Thyroid gland (tissue), 4 donors: ENCODE measurements around the gene PAX1. TPM values are rescaled to one million over a fixed set of nuclear protein-coding genes. Genes with fewer than 3 reads are reported as not detected.

ENCODE experiments used
- DNase-seq, 2 donors: peaks; one replicate each; pipeline ENCODE4 v3.0.0-alpha.2; 2019
- H3K27ac ChIP-seq, 3 donors: fragments of 200-600 bp; sonication (generic); 1 replicate in 2 of 3; 2 replicates in 1 of 3; pipeline ENCODE4 v1.5.1; 2016 to 2019; ENCODE audit warnings: mild to moderate bottlenecking in 1 of 3, moderate library complexity in 1 of 3
- H3K27me3 ChIP-seq: fragments of 200-600 bp; sonication (generic); one replicate; pipeline ENCODE4 v1.5.1; 2019
- H3K36me3 ChIP-seq, 2 donors: fragments of 200-600 bp; sonication (generic); one replicate each; pipeline ENCODE4 v1.5.1; 2016 to 2019
- H3K4me1 ChIP-seq, 2 donors: fragments of 200-600 bp; sonication (generic); one replicate each; pipeline ENCODE4 v1.5.1; 2017 to 2019
- H3K4me3 ChIP-seq, 3 donors: fragments of 200-600 bp; sonication (generic); replicated peaks in 1 of 3; 1 replicate in 2 of 3; 2 replicates in 1 of 3; pipeline ENCODE4 v1.5.1; 2016; ENCODE audit warnings: mild to moderate bottlenecking in 1 of 3
- H3K9me3 ChIP-seq: fragments of 200-600 bp; sonication (generic); one replicate; pipeline ENCODE4 v1.5.1; 2017
- POLR2A ChIP-seq, 2 donors: fragments of 450-650 bp; IDR thresholded peaks; one replicate each; pipeline ENCODE4 v1.6.1; 2017; ENCODE audit warnings: antibody characterized with exemption in 2 of 2, mild to moderate bottlenecking in 2 of 2, moderate library complexity in 1 of 2
- WGBS, 2 donors: methylation state at CpG; one replicate each; pipeline ENCODE4 v1.1.5; 2017; 5-methylcytosine and 5-hydroxymethylcytosine counted together
- intact Hi-C: fragments of 100-400 bp; cut with DNase I; formaldehyde crosslinking; loops from one replicate; pipeline ENCODE4 v1.15.1; 2023
- total RNA-seq, 4 donors: library from RNA; depleted of rRNA; stranded (reverse); fragments of >200 nt; gene quantifications; one replicate each; pipeline ENCODE4 v1.2.3, GENCODE V29; 2016
- TF ChIP-seq, protein P1 (sequence below), 6 experiments: fragments of 200-600 bp in 3 of 6; fragments of 450-650 bp in 3 of 6; sonication (generic) in 3 of 6; IDR thresholded peaks; one replicate each; pipeline ENCODE4 v1.5.1; 2016 to 2019; ENCODE audit warnings: antibody characterized with exemption in 6 of 6, mild to moderate bottlenecking in 2 of 6, inconsistent platforms in 1 of 6, moderate library complexity in 1 of 6

Gene PAX1
- total RNA-seq, 4 donors from 2014 or later: 0.81 to 1.6 (median 0.88) TPM; not detected in 1

DNA sequence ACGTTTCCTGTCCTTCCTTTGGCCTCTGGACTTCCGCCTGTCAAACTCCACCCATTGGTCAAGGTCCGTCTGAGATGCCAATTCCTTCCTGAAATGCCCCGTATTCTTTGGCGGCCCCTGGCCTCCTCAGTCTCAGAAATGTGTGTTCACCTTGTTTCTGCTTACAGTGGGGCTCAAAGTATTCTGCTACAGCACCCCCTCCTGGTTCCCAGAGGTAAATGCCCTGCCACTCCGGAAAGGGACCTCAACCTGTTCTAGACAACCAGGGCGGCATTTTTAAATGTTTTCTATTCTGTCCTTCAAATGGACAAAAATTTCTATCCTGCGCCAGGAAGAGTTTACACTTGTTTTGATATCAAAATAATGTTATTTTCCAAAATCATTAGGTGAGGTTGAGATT is 12.1 kb upstream of the PAX1 start:
- Histone ChIP-seq H3K27me3 (no peaks in the 10 kb centered on the region), H3K4me3 (no peak overlapping the region), H3K9me3 (no peaks in the 10 kb centered on the region), H3K36me3 (no peaks in the 10 kb centered on the region), H3K4me1 (peaks cover 0 to 3% of the 10 kb centered on the region in 2 donors), H3K27ac (no peak overlapping the region)
- DNase-seq: peak; percentile 48 to 61
- WGBS, 2 donors: 22 to 33% methylated on average over 8 of the region's 8 CpGs
- intact Hi-C loops: no loop called here
- TF ChIP-seq POLR2A (IDR thresholded peaks at IDR 0.05): no peak
- TF ChIP-seq, protein P1, sequence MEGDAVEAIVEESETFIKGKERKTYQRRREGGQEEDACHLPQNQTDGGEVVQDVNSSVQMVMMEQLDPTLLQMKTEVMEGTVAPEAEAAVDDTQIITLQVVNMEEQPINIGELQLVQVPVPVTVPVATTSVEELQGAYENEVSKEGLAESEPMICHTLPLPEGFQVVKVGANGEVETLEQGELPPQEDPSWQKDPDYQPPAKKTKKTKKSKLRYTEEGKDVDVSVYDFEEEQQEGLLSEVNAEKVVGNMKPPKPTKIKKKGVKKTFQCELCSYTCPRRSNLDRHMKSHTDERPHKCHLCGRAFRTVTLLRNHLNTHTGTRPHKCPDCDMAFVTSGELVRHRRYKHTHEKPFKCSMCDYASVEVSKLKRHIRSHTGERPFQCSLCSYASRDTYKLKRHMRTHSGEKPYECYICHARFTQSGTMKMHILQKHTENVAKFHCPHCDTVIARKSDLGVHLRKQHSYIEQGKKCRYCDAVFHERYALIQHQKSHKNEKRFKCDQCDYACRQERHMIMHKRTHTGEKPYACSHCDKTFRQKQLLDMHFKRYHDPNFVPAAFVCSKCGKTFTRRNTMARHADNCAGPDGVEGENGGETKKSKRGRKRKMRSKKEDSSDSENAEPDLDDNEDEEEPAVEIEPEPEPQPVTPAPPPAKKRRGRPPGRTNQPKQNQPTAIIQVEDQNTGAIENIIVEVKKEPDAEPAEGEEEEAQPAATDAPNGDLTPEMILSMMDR (IDR thresholded peaks at IDR 0.05): peak; percentile 20 to 69 (median 54)

DNA sequence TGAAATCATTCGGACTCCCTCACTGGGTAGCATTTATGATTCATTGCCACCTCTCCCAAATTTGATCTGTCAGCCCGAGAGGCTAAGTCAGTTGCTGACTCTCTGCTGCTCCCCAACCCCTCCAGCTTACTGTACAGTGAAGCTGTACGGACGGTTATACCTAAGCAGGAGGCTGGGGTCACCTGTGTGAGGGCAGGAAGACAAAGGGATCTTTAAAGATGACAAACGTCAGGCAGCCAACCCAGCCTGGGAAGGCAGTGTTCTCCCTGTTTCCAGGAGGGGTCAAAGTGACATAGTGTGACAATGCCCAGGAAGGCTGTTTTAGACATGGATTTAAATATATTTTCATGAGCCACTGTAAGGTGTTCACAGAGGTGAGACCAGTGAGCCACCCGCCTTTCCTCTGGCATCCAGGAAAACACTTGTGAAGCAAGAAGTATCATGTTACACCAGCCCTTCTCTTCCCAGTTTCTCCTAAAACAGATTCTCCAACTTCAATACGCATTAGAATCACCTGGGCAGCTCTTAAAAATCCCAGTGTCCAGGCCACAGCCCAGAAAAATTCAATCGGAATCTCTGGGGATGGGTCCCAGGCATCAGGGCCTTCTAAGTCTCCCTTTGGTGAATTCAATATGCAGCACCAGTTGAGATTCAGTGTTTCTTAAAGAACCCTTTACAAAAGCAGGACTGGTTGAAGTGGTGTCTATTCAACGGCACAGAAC is 6.8 kb upstream of the PAX1 start:
- DNase-seq: peak; percentile 34 to 64
- TF ChIP-seq, protein P1 (IDR thresholded peaks at IDR 0.05): no peak
- no peak for TF ChIP-seq POLR2A (IDR thresholded peaks at IDR 0.05)
- Histone ChIP-seq H3K4me3 (no peak overlapping the region), H3K27ac (peak overlapping the region in 2 of 3 donors; percentile 46 to 54), H3K36me3 (no peaks in the 10 kb centered on the region), H3K27me3 (peaks cover 6% of the 10 kb centered on the region), H3K9me3 (no peaks in the 10 kb centered on the region), H3K4me1 (peaks cover 3 to 15% of the 10 kb centered on the region in 2 donors)
- intact Hi-C loops: no loop called here
- 24 to 33% methylated on average over 9 of the region's 9 CpGs for WGBS, 2 donors

DNA sequence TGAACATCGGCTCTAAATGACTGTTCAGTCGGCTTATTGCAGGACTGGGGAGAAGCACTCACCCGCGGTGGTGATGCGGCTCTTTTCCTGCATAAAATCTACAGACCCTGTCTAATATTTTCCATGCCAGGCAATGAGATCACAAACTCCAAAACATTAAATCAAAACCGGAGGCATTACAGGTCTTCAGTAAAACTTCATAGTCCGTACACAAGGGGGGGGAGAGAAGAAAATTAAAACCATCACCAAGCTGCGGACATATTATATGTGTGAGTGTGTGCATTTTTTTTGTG is 6.3 kb upstream of the PAX1 start:
- H3K27me3 ChIP-seq: peaks cover 6% of the 10 kb centered on the region
- 35 to 44% methylated on average over 8 of the region's 8 CpGs for WGBS, 2 donors

DNA sequence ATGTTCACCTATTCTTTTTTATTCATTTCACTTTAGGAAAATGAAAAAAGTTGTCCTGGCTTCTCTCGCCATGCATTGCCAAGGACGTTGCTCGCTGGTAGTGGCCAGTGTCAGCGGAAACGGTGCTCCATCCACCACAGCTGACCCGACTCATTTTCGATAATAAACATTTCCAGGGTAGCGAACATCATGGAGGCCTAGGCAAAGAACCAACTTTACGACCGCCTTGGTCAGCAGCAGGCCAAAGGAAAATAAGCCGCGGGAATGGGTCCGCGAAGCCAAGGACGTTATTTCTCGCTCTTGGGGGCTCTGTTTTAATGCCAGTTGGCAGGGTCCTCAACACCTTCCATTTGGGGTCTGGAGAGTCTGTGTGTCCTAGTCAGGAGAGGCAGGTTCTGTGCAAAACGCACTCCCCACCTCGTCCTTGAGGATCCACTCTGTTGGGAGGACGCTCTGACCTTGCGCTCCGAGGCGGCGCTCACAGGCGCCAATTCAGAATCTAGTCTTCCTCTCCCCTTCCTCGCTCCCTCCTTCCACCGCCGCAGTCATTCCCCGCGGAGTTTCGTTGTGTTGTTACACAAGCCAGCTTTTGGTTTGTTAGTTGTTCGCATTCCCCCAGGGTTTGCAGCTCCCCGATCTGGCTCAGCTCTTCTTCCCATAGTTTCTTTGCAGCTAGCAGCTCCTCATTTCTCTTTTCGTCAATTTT is 4.1 kb upstream of the PAX1 start:
- intact Hi-C loops: loop anchor here (5.0 kb wide), 2 partner anchors 66 to 401 kb away; no protein-coding TSS in a partner anchor
- Histone ChIP-seq H3K36me3 (no peaks in the 10 kb centered on the region), H3K27me3 (peaks cover 7% of the 10 kb centered on the region), H3K4me3 (no peak overlapping the region), H3K4me1 (peaks cover 3 to 18% of the 10 kb centered on the region in 2 donors), H3K27ac (no peak overlapping the region), H3K9me3 (no peaks in the 10 kb centered on the region)
- TF ChIP-seq, protein P1 (IDR thresholded peaks at IDR 0.05): no peak
- no peak for TF ChIP-seq POLR2A (IDR thresholded peaks at IDR 0.05)
- WGBS, 2 donors: 30 to 34% methylated on average over 33 of the region's 33 CpGs
- DNase-seq: no peak

More for the DNA sequence above, 6.3 kb upstream of the PAX1 start:
- Histone ChIP-seq H3K9me3 (no peaks in the 10 kb centered on the region), H3K27ac (peak overlapping the region in 2 of 3 donors; percentile 46 to 54), H3K4me1 (peaks cover 3 to 15% of the 10 kb centered on the region in 2 donors), H3K4me3 (no peak overlapping the region), H3K36me3 (no peaks in the 10 kb centered on the region)
- no peak for DNase-seq
- no peak for TF ChIP-seq POLR2A (IDR thresholded peaks at IDR 0.05)
- TF ChIP-seq, protein P1 (IDR thresholded peaks at IDR 0.05): no peak
- intact Hi-C loops: no loop called here

DNA sequence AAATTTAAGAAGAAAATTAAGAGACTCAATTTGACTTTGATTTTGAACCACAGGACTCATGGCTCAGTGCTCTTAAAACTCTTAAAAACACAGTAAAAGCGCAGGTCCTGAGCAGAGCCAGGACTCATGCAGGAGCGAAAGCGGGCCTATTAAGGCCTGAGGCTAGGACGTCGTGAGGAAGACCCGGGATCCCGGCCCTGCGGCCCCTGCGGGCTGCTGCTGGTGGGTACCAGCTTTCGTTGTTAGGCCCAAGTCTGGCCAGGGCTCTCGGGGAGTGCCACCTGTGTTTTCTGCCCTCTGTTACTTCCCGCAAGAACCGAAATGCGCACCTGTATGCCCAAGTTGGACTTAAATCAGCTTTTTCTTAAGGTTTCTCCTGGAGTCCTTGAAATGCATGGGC is 3.4 kb upstream of the PAX1 start:
- H3K27me3 ChIP-seq: peaks cover 12% of the 10 kb centered on the region

More for the DNA sequence above, 3.4 kb upstream of the PAX1 start:
- peaks cover 3 to 22% of the 10 kb centered on the region in 2 donors for H3K4me1 ChIP-seq
- intact Hi-C loops: loop anchor here (5.0 kb wide), 2 partner anchors 65 to 400 kb away; no protein-coding TSS in a partner anchor
- no peak overlapping the region for H3K27ac ChIP-seq
- no peak overlapping the region for H3K4me3 ChIP-seq
- DNase-seq: no peak
- 55 to 61% methylated on average over 14 of the region's 14 CpGs for WGBS, 2 donors
- TF ChIP-seq, protein P1 (IDR thresholded peaks at IDR 0.05): no peak
- no peak for TF ChIP-seq POLR2A (IDR thresholded peaks at IDR 0.05)
- H3K36me3 ChIP-seq: no peaks in the 10 kb centered on the region
- no peaks in the 10 kb centered on the region for H3K9me3 ChIP-seq
